HCT116 (cell line): Measurements from ENCODE around the gene ATAD3C.
"Not testable (repeated sequence)": the region's sequence is repeated elsewhere in the genome, so short reads cannot be mapped to it uniquely, and the experiment has no call there.

Source experiments
- MAX ChIP-seq: IDR thresholded peaks from 2 replicates; pipeline ENCODE4 v1.6.1; 2012
- ZBTB33 ChIP-seq: IDR thresholded peaks from 2 replicates; pipeline ENCODE4 v1.6.1; 2011; ENCODE audit warnings: mild to moderate bottlenecking, low read length, moderate library complexity; ENCODE audit not compliant: insufficient replicate concordance; ENCODE audit errors: extremely low read depth

GRCh38 chr1:1412311-1412902 lies 37.1 kb upstream of the ATAD3C start:
- not testable (repeated sequence) for TF ChIP-seq ZBTB33, MAX
